ENCODE data around the gene CSTPP1.

CSTPP1 gene

DNA sequence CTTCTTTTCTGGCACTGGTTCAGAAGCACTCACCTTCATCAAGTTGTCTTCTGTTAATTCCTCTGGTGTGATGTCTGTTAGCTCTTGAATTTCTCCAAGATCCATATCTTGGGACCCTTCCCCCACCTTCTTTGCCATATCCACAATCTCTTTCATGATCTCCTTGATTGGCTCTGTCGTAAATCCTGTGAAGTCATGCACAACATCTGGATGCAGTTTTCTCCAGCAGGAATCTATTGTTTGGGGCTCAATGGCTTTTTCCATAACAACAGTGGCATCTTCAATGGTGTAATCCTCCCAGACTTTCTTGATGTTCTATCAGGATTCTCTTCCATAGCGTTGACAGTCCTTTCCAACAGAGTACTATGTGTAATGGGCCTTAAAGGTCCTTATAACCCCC lies 96.9 kb downstream of the CSTPP1 start:
- TF ChIP-seq REST (IDR thresholded peaks at IDR 0.05; ENCODE audit: insufficient read depth in 1 of 2, low read depth in 2 of 2, low read length in 2 of 2) (peak in 1 of 2 experiments; percentile 67; a peak in 1 of 4 replicates), FOXP2 (optimal IDR thresholded peaks at IDR 0.05; ENCODE audit: borderline replicate concordance, extremely low read depth, extremely low read length, insufficient read depth) (no peak), SIN3A (IDR thresholded peaks at IDR 0.05; ENCODE audit: borderline replicate concordance, insufficient read depth, low read length) (no peak), TAF1 (IDR thresholded peaks at IDR 0.05; ENCODE audit: borderline replicate concordance, insufficient read depth, low read length) (no peak), POLR2AphosphoS5 (IDR thresholded peaks at IDR 0.05; ENCODE audit: low read depth, low read length) (peak; percentile 51; the same call in 1 of the 2 replicates)

- TF ChIP-seq TAF1 (IDR thresholded peaks at IDR 0.05; ENCODE audit: borderline replicate concordance, insufficient read depth, low read length) (no peak), FOXP2 (optimal IDR thresholded peaks at IDR 0.05; ENCODE audit: borderline replicate concordance, extremely low read depth, extremely low read length, insufficient read depth) (no peak), REST (IDR thresholded peaks at IDR 0.05; ENCODE audit: insufficient read depth in 1 of 2, low read depth in 2 of 2, low read length in 2 of 2) (no peak), SIN3A (IDR thresholded peaks at IDR 0.05; ENCODE audit: borderline replicate concordance, insufficient read depth, low read length) (no peak), POLR2AphosphoS5 (IDR thresholded peaks at IDR 0.05; ENCODE audit: low read depth, low read length) (no peak)
These were observed 97.5 kb downstream of the CSTPP1 start for GRCh38 chr11:47034091-47034490.

GRCh38 chr11:47035108-47035507 lies 98.5 kb downstream of the CSTPP1 start:
- TF ChIP-seq POLR2AphosphoS5 (IDR thresholded peaks at IDR 0.05; ENCODE audit: low read depth, low read length) (no peak), FOXP2 (optimal IDR thresholded peaks at IDR 0.05; ENCODE audit: borderline replicate concordance, extremely low read depth, extremely low read length, insufficient read depth) (no peak), SIN3A (IDR thresholded peaks at IDR 0.05; ENCODE audit: borderline replicate concordance, insufficient read depth, low read length) (no peak), REST (IDR thresholded peaks at IDR 0.05; ENCODE audit: insufficient read depth in 1 of 2, low read depth in 2 of 2, low read length in 2 of 2) (no peak), TAF1 (IDR thresholded peaks at IDR 0.05; ENCODE audit: borderline replicate concordance, insufficient read depth, low read length) (no peak)

- TF ChIP-seq REST (IDR thresholded peaks at IDR 0.05; ENCODE audit: insufficient read depth in 1 of 2, low read depth in 2 of 2, low read length in 2 of 2): no peak
- TF ChIP-seq TAF1 (IDR thresholded peaks at IDR 0.05; ENCODE audit: borderline replicate concordance, insufficient read depth, low read length): no peak
- no peak for TF ChIP-seq SIN3A (IDR thresholded peaks at IDR 0.05; ENCODE audit: borderline replicate concordance, insufficient read depth, low read length)
These were observed 107.6 kb downstream of the CSTPP1 start for GRCh38 chr11:47044119-47044518.

DNA sequence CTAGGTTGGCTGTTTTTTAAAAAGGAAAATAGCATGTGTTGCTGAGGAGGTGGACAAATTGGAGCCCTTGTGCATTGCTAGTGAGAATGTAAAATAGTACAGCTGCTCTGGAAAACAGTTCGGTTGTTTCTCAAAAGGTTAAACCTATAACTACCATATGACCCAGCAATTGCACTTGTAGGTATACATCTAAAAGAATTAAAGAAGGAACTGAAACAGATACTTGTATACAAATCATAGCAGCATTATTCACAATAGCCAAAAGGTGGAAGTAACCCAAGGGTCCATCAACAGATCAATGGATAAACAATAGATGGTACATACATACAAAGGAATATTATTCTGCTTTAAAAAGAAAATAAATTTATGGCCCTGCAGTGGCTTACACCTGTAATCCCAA lies 111.4 kb downstream of the CSTPP1 start:
- TF ChIP-seq REST (IDR thresholded peaks at IDR 0.05; ENCODE audit: insufficient read depth in 1 of 2, low read depth in 2 of 2, low read length in 2 of 2) (no peak), FOXP2 (optimal IDR thresholded peaks at IDR 0.05; ENCODE audit: borderline replicate concordance, extremely low read depth, extremely low read length, insufficient read depth) (no peak)

Data from PFSK-1 (cell line).